Activated naive CD8-positive, alpha-beta T cell treated with anti-CD3 and anti-CD28 coated beads, Interleukin-2, amount 50 U/mL, for 24 hours (primary cell): Measurements from ENCODE around the gene YEATS2.
"Not testable (repeated sequence)": the region's sequence is repeated elsewhere in the genome, so short reads cannot be mapped to it uniquely, and the experiment has no call there.

Experiments used
- ATAC-seq: fragments of 150-1000 bp; cut with Tn5 transposase; one replicate; pipeline ENCODE4 v1.10.0; 2021
- DNase-seq: peaks from one replicate; pipeline ENCODE4 v3.0.0; 2021
- H3K27ac Mint-ChIP-seq: one replicate; pipeline ENCODE4 v1.8.0; 2021; ENCODE audit warnings: mild to moderate bottlenecking, mixed read lengths
- H3K27me3 Mint-ChIP-seq: one replicate; pipeline ENCODE4 v1.8.0; 2021; ENCODE audit warnings: mixed read lengths
- H3K36me3 Mint-ChIP-seq: one replicate; pipeline ENCODE4 v1.8.0; 2021; ENCODE audit warnings: low read depth, mixed read lengths
- H3K4me1 Mint-ChIP-seq: one replicate; pipeline ENCODE4 v1.8.0; 2021; ENCODE audit warnings: mixed read lengths
- H3K4me3 Mint-ChIP-seq: one replicate; pipeline ENCODE4 v1.8.0; 2021; ENCODE audit warnings: mild to moderate bottlenecking, moderate library complexity, mixed read lengths
- H3K9me3 Mint-ChIP-seq: one replicate; pipeline ENCODE4 v1.8.0; 2021; ENCODE audit warnings: mixed read lengths

YEATS2 gene

DNA sequence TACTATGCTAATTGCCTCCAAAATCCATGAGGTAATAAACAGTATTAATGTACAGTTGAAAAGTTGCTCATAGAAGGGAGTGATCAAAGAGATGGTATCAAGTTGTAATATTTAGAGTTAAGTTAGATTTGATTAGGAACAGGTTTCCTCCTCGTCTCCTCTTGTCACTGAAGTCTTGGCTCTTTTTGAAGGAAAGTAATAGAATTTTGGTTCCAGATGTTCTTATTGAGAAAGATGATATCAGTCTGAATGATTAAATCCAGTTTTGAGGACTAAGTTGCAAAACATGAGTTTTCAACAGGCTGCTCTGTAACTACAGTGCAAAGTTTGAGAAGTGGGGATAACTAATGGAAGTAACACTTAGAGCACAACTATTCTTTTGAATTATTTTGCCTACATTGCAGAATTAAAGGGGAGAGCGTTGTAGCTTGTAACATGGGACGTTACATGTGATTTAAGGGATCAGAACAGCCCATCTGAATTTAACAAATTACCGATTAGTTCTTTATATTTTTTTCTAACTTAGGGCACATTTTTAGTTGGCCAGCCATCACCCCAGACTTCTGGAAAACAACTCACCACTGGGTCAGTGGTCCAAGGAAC is 79.5 kb downstream of the YEATS2 start:
- no peak for DNase-seq
- Mint-ChIP-seq H3K4me3 (no peak overlapping the region), H3K9me3 (no peaks in the 10 kb centered on the region), H3K36me3 (peaks cover 65% of the 10 kb centered on the region), H3K27ac (no peak overlapping the region), H3K4me1 (no peaks in the 10 kb centered on the region), H3K27me3 (no peaks in the 10 kb centered on the region)
- ATAC-seq, result no peak

DNA sequence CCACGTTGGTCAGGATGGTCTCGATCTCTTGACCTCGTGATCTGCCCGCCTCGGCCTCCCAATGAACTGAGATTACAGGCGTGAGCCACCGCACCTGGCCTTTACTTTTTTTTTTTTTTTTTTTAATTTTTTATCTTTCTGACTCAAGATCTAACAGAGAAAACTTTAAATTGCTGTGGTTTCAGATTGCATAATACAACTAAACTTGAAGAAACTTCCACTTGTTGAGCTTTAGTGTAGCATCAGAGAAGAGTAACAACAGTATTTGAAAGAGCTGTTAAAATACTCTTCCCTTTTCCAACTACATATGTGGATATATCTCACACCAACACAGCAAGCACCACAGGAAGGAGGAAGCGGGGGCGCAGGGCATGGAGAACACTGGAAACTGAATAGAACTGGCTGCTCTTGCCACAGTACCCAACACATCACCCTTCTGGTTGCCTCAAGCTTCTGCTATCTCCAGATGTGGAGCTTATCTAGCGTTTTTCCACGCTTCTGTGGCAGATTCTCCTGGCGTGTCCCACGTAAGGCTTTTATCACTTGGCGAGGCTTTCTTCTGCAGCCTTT is 82.4 kb downstream of the YEATS2 start:
- peaks cover 63% of the 10 kb centered on the region for H3K36me3 Mint-ChIP-seq
- no peak for DNase-seq
- no peak for ATAC-seq
- no peaks in the 10 kb centered on the region for H3K27me3 Mint-ChIP-seq
- H3K27ac Mint-ChIP-seq, result no peak overlapping the region
- H3K9me3 Mint-ChIP-seq, result no peaks in the 10 kb centered on the region
- no peak overlapping the region for H3K4me3 Mint-ChIP-seq
- peaks cover 4% of the 10 kb centered on the region for H3K4me1 Mint-ChIP-seq

DNA sequence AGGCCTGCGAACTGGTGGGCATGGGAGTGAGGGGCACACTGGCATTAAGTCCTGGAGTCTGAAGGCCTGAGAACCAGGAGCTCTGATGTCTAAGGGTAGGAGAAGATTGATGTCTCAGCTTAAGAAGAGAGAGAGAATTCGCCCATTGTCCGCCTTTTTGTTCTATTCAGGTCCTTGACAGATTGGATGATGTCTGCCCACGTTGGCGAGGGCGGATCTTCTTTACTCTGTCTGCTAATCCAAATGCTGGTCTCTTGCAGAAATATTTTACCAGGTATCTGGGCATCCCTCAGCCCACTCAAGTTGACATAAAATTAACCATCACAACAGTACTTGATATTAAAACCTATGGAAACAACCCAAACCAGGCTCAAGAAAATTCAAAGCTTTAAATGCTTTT is 83.6 kb downstream of the YEATS2 start:
- Mint-ChIP-seq H3K4me3 (no peak overlapping the region), H3K27me3 (no peaks in the 10 kb centered on the region), H3K27ac (no peak overlapping the region), H3K4me1 (peaks cover 4% of the 10 kb centered on the region), H3K9me3 (no peaks in the 10 kb centered on the region), H3K36me3 (peaks cover 64% of the 10 kb centered on the region)
- ATAC-seq, result no peak
- DNase-seq, result no peak

DNA sequence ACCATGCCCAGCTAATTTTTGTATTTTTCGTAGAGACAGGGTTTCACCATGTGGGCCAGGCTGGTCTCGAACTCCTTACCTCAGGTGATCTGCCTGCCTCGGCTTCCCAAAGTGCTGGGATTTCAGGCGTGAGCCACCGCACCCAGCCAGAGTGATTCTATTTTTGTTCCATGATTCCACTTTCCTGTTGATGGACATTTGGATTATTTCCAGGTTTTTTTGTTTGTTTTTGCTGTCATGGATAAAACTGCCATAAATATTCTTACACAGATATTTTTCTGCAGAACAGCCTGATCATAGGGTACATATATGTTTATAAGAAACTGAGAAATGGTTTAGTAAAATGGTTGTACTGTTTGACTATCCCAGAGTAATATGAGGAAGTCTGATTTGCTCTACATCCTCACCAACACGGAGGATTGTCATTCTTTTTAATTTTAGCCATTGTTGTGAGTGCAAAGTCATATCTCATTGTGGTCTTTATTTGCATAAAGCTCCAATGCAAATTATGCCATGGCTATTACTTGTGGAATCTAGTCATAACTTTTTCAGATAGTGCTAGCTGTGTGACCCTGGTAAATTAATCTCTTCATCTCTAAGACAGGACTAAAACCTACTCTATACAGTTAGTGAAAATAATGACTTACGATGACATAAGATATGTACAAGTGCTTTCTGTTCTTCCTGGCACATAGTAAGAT is 85.1 kb downstream of the YEATS2 start:
- no peaks in the 10 kb centered on the region for H3K27me3 Mint-ChIP-seq
- H3K36me3 Mint-ChIP-seq, result peaks cover 67% of the 10 kb centered on the region
- DNase-seq, result no peak
- peaks cover 4% of the 10 kb centered on the region for H3K4me1 Mint-ChIP-seq
- ATAC-seq, result no peak
- H3K4me3 Mint-ChIP-seq, result no peak overlapping the region
- H3K9me3 Mint-ChIP-seq, result no peaks in the 10 kb centered on the region
- no peak overlapping the region for H3K27ac Mint-ChIP-seq

DNA sequence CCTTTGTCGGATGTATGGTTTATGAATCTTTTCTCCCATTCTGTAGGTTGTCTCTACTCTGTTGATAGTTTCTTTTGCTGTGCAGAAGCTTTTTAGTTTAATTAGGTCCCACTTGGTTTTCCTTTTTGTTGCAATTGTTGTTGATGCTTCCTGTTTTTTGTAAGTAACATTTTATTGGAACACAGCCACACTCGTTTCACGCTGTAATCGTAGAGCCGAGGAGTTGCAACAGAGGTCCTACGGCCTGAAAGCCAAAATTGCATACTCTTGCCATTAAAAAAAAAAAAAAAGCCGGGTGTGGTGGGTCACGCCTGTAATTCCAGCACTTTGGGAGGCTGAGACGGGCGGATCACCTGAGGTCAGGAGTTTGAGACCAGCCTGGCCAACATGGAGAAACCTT is 86.9 kb downstream of the YEATS2 start:
- not testable (repeated sequence) for H3K27me3 Mint-ChIP-seq, ATAC-seq, H3K27ac Mint-ChIP-seq, H3K4me3 Mint-ChIP-seq, H3K4me1 Mint-ChIP-seq, DNase-seq, H3K9me3 Mint-ChIP-seq
- H3K36me3 Mint-ChIP-seq, result peaks cover 64% of the 10 kb centered on the region

DNA sequence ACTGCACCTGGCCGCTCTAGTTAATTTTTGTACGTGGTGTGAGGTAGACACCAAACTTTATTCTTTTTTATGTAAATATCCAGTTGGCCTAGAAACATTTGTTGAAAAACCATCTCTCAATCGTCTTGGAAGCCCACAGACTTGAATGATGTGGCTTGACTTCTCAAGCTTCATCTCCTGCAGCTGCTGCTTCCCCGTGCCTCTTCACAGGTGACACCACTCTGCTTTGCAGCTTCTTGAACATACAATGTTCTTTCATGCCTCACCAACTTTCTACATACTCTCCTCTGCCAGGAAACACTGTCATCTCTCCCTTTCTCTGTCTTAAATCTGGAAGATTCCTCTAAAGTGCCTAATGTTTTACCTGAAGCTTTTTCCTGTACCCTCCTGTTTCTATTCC is 92.2 kb downstream of the YEATS2 start:
- H3K9me3 Mint-ChIP-seq, result no peaks in the 10 kb centered on the region
- no peaks in the 10 kb centered on the region for H3K4me1 Mint-ChIP-seq
- H3K36me3 Mint-ChIP-seq, result peaks cover 67% of the 10 kb centered on the region
- H3K27ac Mint-ChIP-seq, result no peak overlapping the region
- H3K4me3 Mint-ChIP-seq, result no peak overlapping the region
- DNase-seq, result no peak
- no peak for ATAC-seq
- no peaks in the 10 kb centered on the region for H3K27me3 Mint-ChIP-seq

DNA sequence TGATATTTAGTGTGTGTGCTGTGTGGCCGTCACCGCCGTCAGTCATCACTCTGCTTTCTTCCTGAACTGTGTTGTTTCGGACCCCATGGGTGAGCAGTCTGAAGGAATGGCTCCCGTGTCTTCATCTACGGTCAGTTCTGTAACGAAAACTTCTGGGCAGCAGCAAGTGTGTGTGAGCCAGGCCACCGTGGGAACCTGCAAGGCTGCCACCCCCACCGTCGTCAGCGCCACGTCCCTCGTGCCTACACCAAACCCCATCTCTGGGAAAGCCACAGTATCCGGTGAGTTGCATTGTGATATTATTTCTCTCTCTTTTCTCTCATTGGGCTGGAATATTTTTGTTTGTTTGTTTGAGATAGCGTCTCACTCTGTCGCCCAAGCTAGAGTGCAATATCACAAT is 93.1 kb downstream of the YEATS2 start:
- H3K36me3 Mint-ChIP-seq, result peaks cover 65% of the 10 kb centered on the region
- H3K27me3 Mint-ChIP-seq, result no peaks in the 10 kb centered on the region
- no peak overlapping the region for H3K4me3 Mint-ChIP-seq

DNA sequence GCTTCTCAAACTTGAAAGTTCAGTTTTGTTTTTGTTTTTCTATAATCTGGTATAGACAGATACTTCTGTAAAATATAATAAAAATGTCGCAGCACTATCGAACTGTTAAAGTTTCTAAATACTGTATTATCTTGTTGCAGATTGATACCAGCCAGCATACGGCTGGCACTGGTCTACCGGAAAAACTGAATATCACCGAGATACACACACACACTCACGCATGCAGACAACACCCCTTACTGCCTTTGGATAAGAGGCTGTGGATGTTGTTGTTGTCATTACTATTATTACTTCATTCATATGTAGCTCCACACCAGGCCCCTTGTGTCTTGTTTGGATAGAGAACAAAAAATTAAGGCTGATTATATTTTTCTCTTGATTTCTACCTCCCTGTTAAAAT is 95.4 kb downstream of the YEATS2 start:
- ATAC-seq (no peak), DNase-seq (no peak)
- Mint-ChIP-seq H3K27me3 (no peaks in the 10 kb centered on the region), H3K4me3 (no peak overlapping the region), H3K4me1 (no peaks in the 10 kb centered on the region), H3K27ac (no peak overlapping the region), H3K36me3 (peaks cover 56% of the 10 kb centered on the region), H3K9me3 (no peaks in the 10 kb centered on the region)

More for the DNA sequence above, 93.1 kb downstream of the YEATS2 start:
- no peak for DNase-seq
- no peaks in the 10 kb centered on the region for H3K9me3 Mint-ChIP-seq
- H3K4me1 Mint-ChIP-seq, result no peaks in the 10 kb centered on the region
- ATAC-seq, result no peak
- no peak overlapping the region for H3K27ac Mint-ChIP-seq

DNA sequence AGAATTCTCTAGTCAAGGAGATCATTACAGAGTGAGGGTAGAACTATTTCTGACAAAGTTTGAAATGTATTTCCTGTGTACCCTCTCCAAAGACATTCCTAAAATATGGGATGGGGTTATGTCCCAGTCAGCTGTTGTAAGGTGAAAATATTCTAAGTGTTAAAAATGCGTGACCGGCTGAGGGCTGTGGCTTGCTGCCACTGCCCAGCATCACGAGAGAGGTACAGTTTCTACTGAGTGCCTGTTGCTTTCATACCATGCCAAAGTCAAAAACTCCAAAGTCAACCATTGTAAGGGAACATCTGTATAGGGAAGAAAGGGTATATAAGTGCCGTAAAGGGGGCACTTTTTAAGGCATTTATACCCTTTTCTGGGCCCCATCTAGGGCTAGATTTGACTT is 96.9 kb downstream of the YEATS2 start:
- DNase-seq (no peak), ATAC-seq (no peak)
- H3K27me3 Mint-ChIP-seq, result no peaks in the 10 kb centered on the region
- no peak overlapping the region for H3K4me3 Mint-ChIP-seq
- no peaks in the 10 kb centered on the region for H3K9me3 Mint-ChIP-seq
- H3K36me3 Mint-ChIP-seq, result peaks cover 56% of the 10 kb centered on the region
- no peak overlapping the region for H3K27ac Mint-ChIP-seq
- no peaks in the 10 kb centered on the region for H3K4me1 Mint-ChIP-seq

DNA sequence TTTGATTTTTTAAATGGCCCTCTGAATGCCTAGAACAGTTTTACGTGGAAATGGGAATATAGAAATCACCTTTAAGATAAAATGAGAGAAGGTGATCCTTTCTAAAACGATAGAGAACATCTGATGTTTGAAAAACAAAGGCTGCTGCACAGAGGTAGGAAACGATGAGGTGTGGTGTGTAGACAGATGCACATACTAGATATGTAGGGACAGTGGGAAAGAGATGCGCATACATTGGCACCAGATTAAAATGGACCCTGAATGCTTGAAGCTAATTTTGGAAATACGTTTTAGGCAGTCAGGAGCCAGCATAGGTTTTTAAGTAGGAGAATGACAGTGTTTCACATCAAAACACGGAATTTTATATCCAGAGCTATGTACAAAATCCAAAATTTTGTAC is 98.8 kb downstream of the YEATS2 start:
- Mint-ChIP-seq H3K27me3 (no peaks in the 10 kb centered on the region), H3K27ac (no peak overlapping the region), H3K4me1 (no peaks in the 10 kb centered on the region), H3K9me3 (no peaks in the 10 kb centered on the region), H3K4me3 (no peak overlapping the region), H3K36me3 (peaks cover 53% of the 10 kb centered on the region)
- no peak for DNase-seq
- no peak for ATAC-seq

DNA sequence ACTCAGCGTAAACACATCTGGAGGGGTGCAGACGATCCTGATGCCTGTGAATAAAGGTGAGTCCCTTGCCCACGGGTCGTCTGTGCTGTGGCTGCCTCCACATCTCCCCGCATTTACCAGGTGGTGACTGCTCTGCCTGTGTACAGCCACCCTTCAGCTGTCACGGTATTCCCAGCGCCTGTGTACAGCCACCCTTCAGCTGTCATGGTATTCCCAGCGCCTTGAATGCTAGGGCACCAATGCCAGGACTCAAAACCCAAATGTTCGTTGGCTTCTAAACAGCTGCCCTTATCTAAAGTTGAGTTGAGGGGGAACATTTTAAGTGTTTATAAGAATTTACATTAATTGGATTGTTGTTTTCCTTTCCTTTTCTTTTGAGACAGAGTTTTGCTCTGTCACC is 100.4 kb downstream of the YEATS2 start:
- ATAC-seq (no peak), DNase-seq (no peak)
- H3K9me3 Mint-ChIP-seq, result no peaks in the 10 kb centered on the region
- H3K27ac Mint-ChIP-seq, result no peak overlapping the region
- peaks cover 56% of the 10 kb centered on the region for H3K36me3 Mint-ChIP-seq
- H3K4me1 Mint-ChIP-seq, result no peaks in the 10 kb centered on the region
- H3K4me3 Mint-ChIP-seq, result no peak overlapping the region
- H3K27me3 Mint-ChIP-seq, result no peaks in the 10 kb centered on the region

DNA sequence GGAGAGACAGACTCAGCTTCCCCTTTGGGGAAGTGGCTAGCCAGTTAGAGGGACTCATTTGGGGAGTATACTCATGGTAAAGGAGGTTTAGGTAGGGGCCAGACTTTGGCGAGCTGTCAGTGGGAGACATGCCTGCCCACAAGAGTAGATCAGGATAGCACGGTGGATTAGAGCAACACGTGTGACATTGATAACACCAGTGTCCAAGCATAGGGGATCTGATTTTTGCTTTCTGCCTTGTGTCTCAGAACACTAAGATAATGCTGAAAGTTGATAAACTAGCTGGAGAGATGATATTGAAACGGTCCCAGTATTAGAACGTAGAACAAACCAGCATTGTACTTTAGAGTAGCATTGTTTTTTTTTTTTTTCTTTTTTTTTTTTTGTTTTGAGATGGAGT is 101.9 kb downstream of the YEATS2 start:
- H3K9me3 Mint-ChIP-seq, result no peaks in the 10 kb centered on the region
- no peak for DNase-seq
- H3K36me3 Mint-ChIP-seq, result peaks cover 54% of the 10 kb centered on the region
- H3K4me3 Mint-ChIP-seq, result no peak overlapping the region
- no peaks in the 10 kb centered on the region for H3K4me1 Mint-ChIP-seq
- no peak for ATAC-seq
- no peak overlapping the region for H3K27ac Mint-ChIP-seq
- no peaks in the 10 kb centered on the region for H3K27me3 Mint-ChIP-seq

DNA sequence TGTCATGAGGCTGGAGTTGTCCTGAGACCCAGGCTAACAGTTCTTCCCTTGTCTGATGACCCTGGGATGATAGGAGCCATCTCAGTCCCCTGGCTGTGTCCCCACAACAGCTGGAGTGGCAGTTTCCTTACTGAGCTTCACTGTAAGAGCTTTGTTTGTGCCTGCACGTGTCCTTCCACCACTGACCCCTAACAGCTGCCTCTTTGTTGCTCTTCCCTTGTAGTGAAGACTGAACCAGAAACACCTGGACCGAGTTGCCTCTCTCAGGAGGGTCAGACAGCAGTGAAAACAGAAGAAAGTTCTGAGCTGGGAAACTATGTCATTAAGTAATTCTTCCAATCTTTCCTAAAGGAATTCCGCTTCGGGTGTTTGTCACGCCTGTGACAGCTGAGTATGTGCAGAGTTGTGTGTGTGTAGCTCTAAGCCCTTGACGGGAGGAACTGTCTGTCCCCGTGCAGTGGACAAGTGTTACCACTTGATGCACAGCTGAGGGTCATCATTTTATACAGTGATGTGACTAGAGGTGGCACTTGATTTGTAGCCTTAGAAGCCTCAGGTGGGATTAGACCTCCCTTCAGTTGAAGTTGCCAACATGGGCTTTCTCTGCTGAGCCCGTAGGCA is 102.8 kb downstream of the YEATS2 start:
- H3K9me3 Mint-ChIP-seq, result no peaks in the 10 kb centered on the region
- H3K36me3 Mint-ChIP-seq, result peaks cover 55% of the 10 kb centered on the region

DNA sequence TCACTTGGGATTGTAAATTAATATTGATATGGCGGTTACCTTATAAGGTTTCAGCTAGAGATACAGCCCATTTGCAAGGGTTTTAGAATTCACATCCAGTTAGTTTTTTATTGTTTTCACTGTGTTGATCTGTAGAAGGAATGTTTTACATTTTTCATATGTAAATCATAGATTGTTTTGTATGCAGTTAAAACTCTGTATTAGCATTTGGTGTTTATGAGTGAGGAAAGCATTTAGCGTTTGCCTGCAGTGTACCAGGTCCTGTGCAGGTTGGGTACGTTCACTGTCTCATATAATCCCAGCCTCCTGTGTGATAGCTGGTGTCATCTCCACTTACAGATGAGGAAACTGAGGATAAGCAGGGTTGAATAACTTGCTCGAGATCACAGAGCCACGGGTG is 104.0 kb downstream of the YEATS2 start:
- no peaks in the 10 kb centered on the region for H3K27me3 Mint-ChIP-seq

More for the DNA sequence above, 102.8 kb downstream of the YEATS2 start:
- no peak overlapping the region for H3K4me3 Mint-ChIP-seq
- no peak overlapping the region for H3K27ac Mint-ChIP-seq
- ATAC-seq (no peak), DNase-seq (no peak)
- no peaks in the 10 kb centered on the region for H3K27me3 Mint-ChIP-seq
- no peaks in the 10 kb centered on the region for H3K4me1 Mint-ChIP-seq

DNA sequence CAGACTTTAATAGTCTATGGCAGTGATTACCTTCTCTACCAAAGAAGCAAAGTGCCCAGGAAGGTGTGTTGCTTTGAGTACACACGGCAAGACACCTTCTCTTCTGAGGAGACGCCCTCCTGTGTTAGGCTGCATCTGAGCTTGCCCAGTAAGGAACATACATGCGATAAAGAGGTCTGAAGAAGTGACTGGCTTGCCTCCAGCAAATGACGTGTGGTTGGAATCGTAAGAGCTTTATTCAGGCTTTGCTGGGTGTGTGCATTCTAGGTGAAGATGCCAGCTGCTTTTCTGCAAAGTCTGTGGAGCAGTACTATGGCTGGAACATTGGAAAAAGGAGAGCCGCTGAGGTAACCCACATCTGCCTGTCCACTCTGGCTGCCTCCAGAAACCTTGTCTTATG is 105.4 kb downstream of the YEATS2 start:
- H3K4me1 Mint-ChIP-seq, result no peaks in the 10 kb centered on the region
- no peaks in the 10 kb centered on the region for H3K9me3 Mint-ChIP-seq
- no peak overlapping the region for H3K4me3 Mint-ChIP-seq
- H3K27me3 Mint-ChIP-seq, result no peaks in the 10 kb centered on the region
- no peak for ATAC-seq
- DNase-seq, result no peak
- H3K27ac Mint-ChIP-seq, result no peak overlapping the region
- H3K36me3 Mint-ChIP-seq, result peaks cover 65% of the 10 kb centered on the region

More for the DNA sequence above, 104.0 kb downstream of the YEATS2 start:
- no peaks in the 10 kb centered on the region for H3K4me1 Mint-ChIP-seq
- DNase-seq (no peak), ATAC-seq (no peak)
- no peak overlapping the region for H3K27ac Mint-ChIP-seq
- no peaks in the 10 kb centered on the region for H3K9me3 Mint-ChIP-seq
- H3K4me3 Mint-ChIP-seq, result no peak overlapping the region
- H3K36me3 Mint-ChIP-seq, result peaks cover 58% of the 10 kb centered on the region
